HG03095 (cell line): ENCODE results near the gene DENND1A.
"Not testable (repeated sequence)": the region's sequence is repeated elsewhere in the genome, so short reads cannot be mapped to it uniquely, and the experiment has no call there.

ENCODE experiments used
- ATAC-seq: cut with Tn5 transposase; IDR thresholded peaks from one replicate; pipeline ENCODE4 v1.9.1; 2021; ENCODE audit warnings: moderate library complexity; ENCODE audit not compliant: unreplicated experiment

DENND1A gene

GRCh38 chr9:123406691-123407216, 523.2 kb downstream of the DENND1A start:
- no peak for ATAC-seq

- no peak for ATAC-seq
These were observed 523.9 kb downstream of the DENND1A start for GRCh38 chr9:123406016-123406415.

- ATAC-seq, result no peak
These were observed 526.9 kb downstream of the DENND1A start for GRCh38 chr9:123402981-123403509.

- no peak for ATAC-seq
These were observed 527.9 kb downstream of the DENND1A start for GRCh38 chr9:123401879-123402513.

GRCh38 chr9:123400926-123401503, 528.9 kb downstream of the DENND1A start:
- no peak for ATAC-seq

GRCh38 chr9:123399803-123400378, 530.0 kb downstream of the DENND1A start:
- no peak for ATAC-seq

- not testable (repeated sequence) for ATAC-seq
These were observed 531.0 kb downstream of the DENND1A start for GRCh38 chr9:123398938-123399337.

GRCh38 chr9:123397975-123398374, 532.0 kb downstream of the DENND1A start:
- ATAC-seq, result no peak

GRCh38 chr9:123395689-123396511, 534.0 kb downstream of the DENND1A start:
- no peak for ATAC-seq

- no peak for ATAC-seq
These were observed 534.6 kb downstream of the DENND1A start for GRCh38 chr9:123395276-123395688.

GRCh38 chr9:123394291-123395235, 535.4 kb downstream of the DENND1A start:
- no peak for ATAC-seq

GRCh38 chr9:123392802-123393201, 537.1 kb downstream of the DENND1A start:
- ATAC-seq, result no peak

GRCh38 chr9:123391946-123392345, 538.0 kb downstream of the DENND1A start:
- ATAC-seq, result no peak

- ATAC-seq, result no peak
These were observed 538.7 kb downstream of the DENND1A start for GRCh38 chr9:123391233-123391632.

- ATAC-seq, result no peak
These were observed 539.4 kb downstream of the DENND1A start for GRCh38 chr9:123390337-123391135.

GRCh38 chr9:123389698-123390097, 540.2 kb downstream of the DENND1A start:
- no peak for ATAC-seq

GRCh38 chr9:123389070-123389469, 540.9 kb downstream of the DENND1A start:
- no peak for ATAC-seq

- no peak for ATAC-seq
These were observed 542.2 kb downstream of the DENND1A start for GRCh38 chr9:123387686-123388085.

- no peak for ATAC-seq
These were observed 546.3 kb downstream of the DENND1A start for GRCh38 chr9:123383512-123384170.
